WTC11 (cell line): ENCODE results near the gene SPDL1. TPM values are rescaled to one million over a fixed set of nuclear protein-coding genes. Genes with fewer than 3 reads are reported as not detected.

Source experiments
- ATAC-seq: fragments of 200-7000 bp; cut with Tn5 transposase; 2 replicates; pipeline ENCODE4 v1.10.0; 2021; ENCODE audit warnings: mild to moderate bottlenecking, moderate library complexity
- CTCF ChIA-PET: fragments of 300-600 bp; sonication (Branson Sonifier 250); formaldehyde crosslinking; loops from one replicate; lab custom pipeline; 2021; ENCODE audit warnings: antibody characterized with exemption; lab: Charles Lee
- POLR2A ChIA-PET: fragments of 350-600 bp; sonication (Branson Sonifier 250); formaldehyde crosslinking; loops from one replicate; lab custom pipeline; 2021; ENCODE audit warnings: antibody characterized with exemption; lab: Charles Lee
- DNase-seq: peaks from one replicate; pipeline ENCODE4 v3.0.0; 2021; ENCODE audit warnings: low spot score
- H3K27ac Mint-ChIP-seq: 2 replicates; pipeline ENCODE4 v1.8.0; 2021; ENCODE audit warnings: mixed read lengths
- H3K27me3 Mint-ChIP-seq: 2 replicates; pipeline ENCODE4 v1.8.0; 2021; ENCODE audit warnings: low read depth, mild to moderate bottlenecking, moderate library complexity, mixed read lengths
- H3K36me3 Mint-ChIP-seq: 2 replicates; pipeline ENCODE4 v1.8.0; 2021; ENCODE audit warnings: mixed read lengths
- H3K4me1 Mint-ChIP-seq: 2 replicates; pipeline ENCODE4 v1.8.0; 2022; ENCODE audit warnings: mixed read lengths
- H3K4me3 Mint-ChIP-seq: 2 replicates; pipeline ENCODE4 v1.8.0; 2021; ENCODE audit warnings: mild to moderate bottlenecking, moderate library complexity, mixed read lengths
- H3K9me3 Mint-ChIP-seq: 2 replicates; pipeline ENCODE4 v1.8.0; 2021; ENCODE audit warnings: mixed read lengths
- AFF4 ChIP-seq: sonication (generic); formaldehyde crosslinking; IDR thresholded peaks from 2 replicates; pipeline ENCODE4 v1.8.1; 2023; ENCODE audit warnings: mild to moderate bottlenecking, missing genetic modification reagents, borderline replicate concordance
- ATF2 ChIP-seq: sonication (generic); formaldehyde crosslinking; IDR thresholded peaks from 2 replicates; pipeline ENCODE4 v1.8.1; 2022; ENCODE audit warnings: low read depth, missing genetic modification reagents, borderline replicate concordance
- ATF6 ChIP-seq: sonication (generic); formaldehyde crosslinking; IDR thresholded peaks from 2 replicates; pipeline ENCODE4 v1.8.1; 2023; ENCODE audit warnings: mild to moderate bottlenecking, missing genetic modification reagents
- E2F4 ChIP-seq: sonication (generic); formaldehyde crosslinking; IDR thresholded peaks from 2 replicates; pipeline ENCODE4 v1.8.1; 2022; ENCODE audit warnings: low read depth, mild to moderate bottlenecking, moderate library complexity, missing genetic modification reagents, borderline replicate concordance
- EMX1 ChIP-seq: fragments of 250-450 bp; sonication (Bioruptor Pico); IDR thresholded peaks from 2 replicates; pipeline ENCODE4 v1.8.0; 2021; ENCODE audit warnings: mild to moderate bottlenecking
- NFE2L1 ChIP-seq: sonication (generic); formaldehyde crosslinking; IDR thresholded peaks from 2 replicates; pipeline ENCODE4 v1.8.1; 2023; ENCODE audit warnings: missing genetic modification reagents
- OVOL2 ChIP-seq: fragments of 250-450 bp; sonication (Bioruptor Pico); IDR thresholded peaks from 2 replicates; pipeline ENCODE4 v1.9.0; 2021; ENCODE audit warnings: mild to moderate bottlenecking, borderline replicate concordance
- PRDM15 ChIP-seq: sonication (generic); formaldehyde crosslinking; IDR thresholded peaks from 2 replicates; pipeline ENCODE4 v1.8.0; 2022; ENCODE audit warnings: missing genetic modification reagents
- STAT6 ChIP-seq: sonication (generic); formaldehyde crosslinking; conservative IDR thresholded peaks from 2 replicates; pipeline ENCODE4 v1.8.1; 2023; ENCODE audit warnings: mild to moderate bottlenecking, low read depth, missing genetic modification reagents, moderate library complexity
- TEAD1 ChIP-seq: sonication (generic); formaldehyde crosslinking; IDR thresholded peaks from 2 replicates; pipeline ENCODE4 v1.8.0; 2022; ENCODE audit warnings: mild to moderate bottlenecking, missing genetic modification reagents
- TEAD4 ChIP-seq: sonication (generic); formaldehyde crosslinking; IDR thresholded peaks from 2 replicates; pipeline ENCODE4 v1.8.0; 2022; ENCODE audit warnings: mild to moderate bottlenecking, missing genetic modification reagents
- TP53 ChIP-seq: sonication (generic); formaldehyde crosslinking; IDR thresholded peaks from 2 replicates; pipeline ENCODE4 v1.8.1; 2023; ENCODE audit warnings: mild to moderate bottlenecking, missing genetic modification reagents
- ZNF416 ChIP-seq: fragments of 250-450 bp; sonication (Bioruptor Pico); IDR thresholded peaks from 2 replicates; pipeline ENCODE4 v1.9.0; 2021; ENCODE audit warnings: mild to moderate bottlenecking, inconsistent platforms
- ZNF671 ChIP-seq: fragments of 250-450 bp; sonication (Bioruptor Pico); IDR thresholded peaks from 2 replicates; pipeline ENCODE4 v1.8.0; 2021; ENCODE audit warnings: mild to moderate bottlenecking
- total RNA-seq: library from RNA; stranded (reverse); gene quantifications from 3 replicates; pipeline ENCODE4 v1.2.3, GENCODE V29; 2021

SPDL1 gene
- total RNA-seq, 1 experiment from 2014 or later: 35.1 TPM

GRCh38 chr5:169542811-169543210 lies 40.8 kb upstream of the SPDL1 start:
- ChIA-PET CTCF (no interaction called here), POLR2A (no interaction called here)
- Mint-ChIP-seq H3K27ac (no peak overlapping the region), H3K4me3 (no peak overlapping the region), H3K9me3 (peaks cover 7% of the 10 kb centered on the region), H3K27me3 (no peaks in the 10 kb centered on the region), H3K4me1 (no peaks in the 10 kb centered on the region), H3K36me3 (no peaks in the 10 kb centered on the region)
- ATAC-seq: no peak
- no peak for DNase-seq
- TF ChIP-seq EMX1 (CRISPR knock-in tag): no peak
- TF ChIP-seq TP53 (CRISPR knock-in tag): no peak
- TF ChIP-seq E2F4 (CRISPR knock-in tag): no peak
- TF ChIP-seq STAT6 (CRISPR knock-in tag): no peak
- TF ChIP-seq ZNF416 (CRISPR knock-in tag): no peak
- TF ChIP-seq TEAD1 (CRISPR knock-in tag): no peak
- no peak for TF ChIP-seq NFE2L1 (CRISPR knock-in tag)
- TF ChIP-seq AFF4 (CRISPR knock-in tag): no peak
- no peak for TF ChIP-seq ATF2 (CRISPR knock-in tag)
- TF ChIP-seq TEAD4 (CRISPR knock-in tag): no peak
- no peak for TF ChIP-seq ZNF671 (CRISPR knock-in tag)
- TF ChIP-seq OVOL2: no peak
- TF ChIP-seq ATF6 (CRISPR knock-in tag): no peak
- TF ChIP-seq PRDM15 (CRISPR knock-in tag): no peak
